Posterior cingulate gyrus (tissue), 11 donors: ENCODE results near the gene HOXD13.
A peak's percentile ranks its signal among the peaks of the same experiment; 100 is the strongest.

ENCODE experiments used
- DNase-seq, 10 donors: peaks; one replicate each; pipeline versions ENCODE4 v3.0.0 to v3.0.0-alpha.2; 2020 to 2021; ENCODE audit warnings: mixed read lengths in 3 of 10
- intact Hi-C: fragments of 100-400 bp; cut with DNase I; formaldehyde crosslinking; loops from one replicate; pipeline ENCODE4 v1.15.1; 2023

HOXD13 gene

DNA sequence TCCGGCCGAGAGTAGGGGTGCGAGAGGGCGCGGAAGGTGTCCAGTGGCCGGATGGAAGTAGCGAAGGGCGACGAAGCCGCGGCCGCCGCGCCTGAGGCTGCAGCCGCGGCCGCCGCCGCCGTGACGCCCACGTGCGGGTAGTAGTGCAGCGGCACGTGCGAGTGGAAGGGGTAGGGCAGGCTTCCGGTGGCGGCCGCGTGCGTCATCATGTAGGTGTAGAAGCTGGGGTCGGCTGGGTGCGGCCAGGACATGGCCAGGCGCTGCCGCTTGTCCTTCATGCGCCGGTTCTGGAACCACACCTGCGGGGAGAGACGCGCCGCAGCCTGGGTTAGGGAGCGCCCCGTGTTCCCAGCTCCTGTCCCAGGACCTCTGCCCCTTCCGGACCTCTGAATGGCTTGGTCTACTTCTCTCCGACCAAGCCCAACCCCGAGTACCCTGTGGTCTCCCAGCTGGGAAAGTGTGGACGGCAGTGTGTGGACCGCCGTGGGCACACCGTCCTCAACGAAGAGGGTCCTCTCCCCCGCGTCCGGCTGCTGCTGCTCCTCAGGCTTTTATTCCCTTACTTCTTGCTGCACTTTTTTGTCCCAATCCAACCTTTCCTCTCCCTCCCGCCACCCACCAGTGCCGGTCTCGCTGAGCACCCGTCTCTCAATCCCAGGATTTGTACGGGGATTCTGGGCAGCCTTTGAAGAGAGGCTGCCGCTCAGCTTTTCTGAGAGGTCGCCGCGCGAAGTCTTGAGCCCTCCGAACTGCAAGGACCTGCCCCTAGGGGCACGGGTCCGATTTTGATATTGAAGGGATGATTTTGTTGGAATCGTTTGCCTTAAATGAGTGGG lies 11.8 kb upstream of the HOXD13 start:
- intact Hi-C loops = no loop called here
- DNase-seq = no peak

GRCh38 chr2:176081376-176081836 lies 11.1 kb upstream of the HOXD13 start:
- DNase-seq = no peak
- intact Hi-C loops = no loop called here

GRCh38 chr2:176081837-176082524 lies 10.5 kb upstream of the HOXD13 start:
- no peak for DNase-seq
- intact Hi-C loops = no loop called here

DNA sequence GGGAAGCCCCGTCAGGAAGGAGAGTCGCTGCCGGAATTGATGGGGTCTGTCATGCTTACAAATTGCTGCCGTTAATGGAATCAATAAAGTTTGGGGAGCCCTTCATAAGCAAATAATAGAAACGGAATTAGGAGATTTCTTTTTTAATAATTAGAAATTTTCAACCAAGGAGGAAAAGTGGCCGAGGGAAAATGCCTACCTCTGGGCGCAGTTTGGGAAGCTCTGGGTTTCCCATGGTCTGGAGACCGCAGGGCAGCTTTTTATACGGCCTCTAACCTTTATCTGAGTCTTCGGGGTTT lies 10.0 kb upstream of the HOXD13 start:
- intact Hi-C loops = no loop called here
- no peak for DNase-seq

DNA sequence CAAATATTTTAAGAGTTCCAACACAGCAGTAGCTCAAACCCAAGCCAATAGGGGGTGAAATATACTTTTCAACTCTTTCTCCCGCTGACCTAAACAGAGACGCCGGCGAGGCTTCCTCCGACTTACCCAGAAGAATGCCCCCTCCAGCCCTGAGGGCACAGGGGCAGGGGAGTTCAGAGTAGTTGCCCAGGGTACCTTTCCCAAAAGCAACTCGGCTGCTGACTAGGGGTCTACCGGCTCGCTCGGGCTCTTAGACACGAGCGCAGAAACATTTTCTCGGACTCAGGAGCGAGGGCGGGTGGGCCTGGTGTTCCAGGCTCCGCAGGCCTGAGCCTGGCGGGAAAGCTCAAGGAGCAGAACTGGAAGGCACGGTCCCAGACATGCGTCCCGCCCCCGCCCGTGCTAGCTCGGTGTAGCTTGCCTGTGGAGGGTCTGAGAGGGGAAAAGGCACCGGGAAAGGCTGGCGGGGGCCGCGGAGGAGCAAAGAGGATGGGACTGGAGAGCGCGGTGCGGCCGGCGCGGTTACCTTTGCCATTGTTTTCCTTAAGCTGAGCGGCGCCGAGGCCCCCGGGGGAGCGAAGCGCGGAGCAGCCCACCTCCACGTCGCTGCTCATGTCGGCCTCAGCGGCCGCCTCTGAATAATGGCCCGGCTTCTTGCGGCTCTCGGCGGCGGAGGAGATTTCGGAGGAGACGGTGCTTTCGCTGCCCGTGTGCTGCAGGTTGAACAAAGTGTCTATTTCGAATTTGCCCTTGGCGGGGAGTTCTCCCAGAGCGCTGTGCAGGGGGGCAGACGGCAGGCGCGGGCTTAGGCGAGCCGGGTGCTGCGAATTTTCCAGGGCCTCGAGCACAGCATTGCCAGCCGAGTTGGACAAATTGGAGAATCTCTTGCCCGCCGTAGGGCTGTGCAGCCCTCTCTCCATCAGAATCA lies 9.4 kb upstream of the HOXD13 start:
- intact Hi-C loops = no loop called here
- DNase-seq = no peak

GRCh38 chr2:176083796-176084261 lies 8.7 kb upstream of the HOXD13 start, which contains the start of gene EVX2:
TSS of gene EVX2 (minus strand) at chr2:176083962. CDS start at chr2:176083776, 186 bp downstream.
- DNase-seq = no peak
- intact Hi-C loops = no loop called here

DNA sequence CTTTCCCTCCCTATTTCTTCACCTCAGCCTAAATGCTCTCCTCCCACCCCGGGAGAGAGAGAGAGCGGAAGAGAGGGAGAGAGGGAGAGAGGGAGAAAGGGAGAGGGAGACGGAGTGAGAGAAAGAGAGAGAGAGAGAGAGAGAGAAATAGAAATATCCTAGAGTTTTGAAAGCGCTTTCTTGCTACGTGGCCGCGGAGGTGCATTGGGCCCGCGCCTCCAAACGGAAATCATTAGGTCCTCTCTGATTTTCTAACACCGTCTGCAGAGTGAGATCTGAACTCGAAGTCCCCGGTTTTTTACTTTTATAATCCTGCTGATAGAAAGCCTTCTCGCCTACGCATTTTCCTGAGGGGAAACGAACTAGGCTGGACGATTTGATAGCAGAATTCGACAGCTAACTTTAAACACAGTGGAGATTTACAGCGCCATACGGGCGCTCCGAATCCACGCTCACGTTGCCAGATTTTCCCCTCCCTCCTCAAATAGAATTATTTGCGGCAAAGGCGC lies 7.9 kb upstream of the HOXD13 start:
- no peak for DNase-seq

GRCh38 chr2:176085120-176085788 lies 7.3 kb upstream of the HOXD13 start:
- intact Hi-C loops = loop anchor here (5.0 kb wide), 2 partner anchors 718 to 833 kb away; no protein-coding TSS in a partner anchor

More for the DNA sequence above, 7.9 kb upstream of the HOXD13 start:
- intact Hi-C loops = loop anchor here (5.0 kb wide), 2 partner anchors 717 to 832 kb away; no protein-coding TSS in a partner anchor

DNA sequence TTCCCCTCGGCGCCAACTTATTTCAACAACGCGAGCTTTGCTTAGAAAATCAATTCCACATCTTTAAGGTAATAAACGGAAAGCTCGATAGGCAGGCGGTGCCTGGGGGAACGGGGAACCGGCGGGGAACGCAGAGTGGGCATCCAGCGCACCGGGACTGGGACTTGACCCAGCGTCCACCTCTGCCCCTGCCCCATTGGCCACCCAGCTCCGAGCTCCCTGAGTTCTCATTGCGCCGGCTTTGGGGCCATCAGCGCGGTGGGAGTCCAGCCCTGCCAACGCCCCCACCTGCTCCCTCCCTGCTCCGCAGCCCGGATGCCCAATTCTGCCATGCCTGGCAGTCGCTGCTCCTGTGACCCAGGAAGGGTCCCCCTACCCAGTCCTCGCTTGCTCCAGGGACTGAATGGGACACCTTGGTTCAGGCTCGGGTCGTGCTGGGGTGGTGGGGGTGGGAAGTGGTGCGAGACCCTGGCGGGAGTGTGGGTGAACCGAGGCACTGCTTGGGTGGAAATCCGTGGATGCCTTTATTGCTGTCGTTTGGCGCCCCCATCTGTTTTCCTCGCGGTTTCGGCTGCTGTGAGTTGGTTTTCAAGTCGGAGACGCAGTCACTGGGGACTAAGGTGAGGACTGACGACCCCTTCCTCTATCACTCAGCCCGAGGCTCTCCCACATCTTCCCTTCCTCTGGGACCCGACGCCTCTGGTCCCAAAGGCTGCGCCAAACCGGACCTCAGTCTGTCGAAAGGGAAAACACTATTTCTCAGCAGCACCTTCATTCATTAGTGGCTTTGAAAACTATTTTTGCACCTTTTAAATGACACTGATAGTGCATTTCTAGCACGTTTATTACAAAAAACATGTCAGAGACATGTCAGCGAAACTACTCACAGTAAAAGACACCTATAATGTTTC lies 6.4 kb upstream of the HOXD13 start:
- DNase-seq = peak in 7 of 10 donors; percentile 49 to 83 (median 56)

More at GRCh38 chr2:176085120-176085788, 7.3 kb upstream of the HOXD13 start:
- peak in 2 of 10 donors; percentile 66 to 67 for DNase-seq

GRCh38 chr2:176087330-176088047 lies 5.0 kb upstream of the HOXD13 start:
- intact Hi-C loops = loop anchor here (2.0 to 5.0 kb wide), 3 partner anchors 397 to 835 kb away; no protein-coding TSS in a partner anchor
- DNase-seq = no peak

More for the DNA sequence above, 6.4 kb upstream of the HOXD13 start:
- intact Hi-C loops = loop anchor here (2.0 to 5.0 kb wide), 3 partner anchors 395 to 834 kb away; no protein-coding TSS in a partner anchor

DNA sequence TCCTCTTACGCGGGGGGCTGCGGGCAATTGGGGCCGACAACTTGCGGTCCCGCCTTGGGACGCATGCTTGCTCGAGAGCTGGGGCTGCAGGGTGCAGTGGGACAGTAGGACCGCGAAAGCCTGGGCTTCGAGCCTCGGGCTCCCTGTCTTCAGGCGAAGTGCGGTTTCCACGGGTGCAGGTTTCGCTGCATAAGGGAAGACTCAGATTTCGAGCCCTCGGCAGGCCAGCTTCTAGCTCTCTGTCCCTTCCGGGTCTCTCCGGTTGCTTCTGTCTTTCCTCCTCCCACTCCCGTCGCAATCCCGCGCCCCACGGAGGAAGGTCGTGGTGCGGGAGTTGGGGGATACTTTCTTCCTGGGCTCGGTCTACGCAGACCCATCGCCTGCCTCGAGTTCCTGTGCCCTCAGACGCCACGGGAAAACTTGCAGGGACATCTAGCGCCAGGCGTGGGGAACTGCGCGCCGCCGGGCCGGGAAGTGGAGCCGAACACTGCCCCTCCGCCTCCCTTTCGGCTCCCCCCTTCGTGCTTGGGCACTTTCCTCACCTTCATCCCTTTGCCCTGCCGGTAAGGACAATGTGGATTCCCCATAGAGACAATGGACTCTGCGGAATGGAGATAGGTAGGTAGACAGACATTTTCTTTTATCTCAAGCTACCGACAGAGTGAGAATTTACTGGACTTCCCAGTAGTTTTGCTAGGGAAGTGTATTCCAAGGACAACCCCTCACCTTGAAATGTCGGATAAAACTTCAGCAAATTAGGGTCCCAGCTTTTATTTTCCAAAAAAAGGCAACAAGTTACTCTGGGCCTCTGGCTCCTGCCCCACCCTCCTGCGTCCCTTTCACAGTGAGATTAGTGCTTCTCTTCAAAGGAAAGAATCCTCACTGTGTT lies 4.2 kb upstream of the HOXD13 start:
- peak in 8 of 10 donors; percentile 37 to 93 (median 54) for DNase-seq
- intact Hi-C loops = loop anchor here (5.0 kb wide), 2 partner anchors 721 to 836 kb away; no protein-coding TSS in a partner anchor

DNA sequence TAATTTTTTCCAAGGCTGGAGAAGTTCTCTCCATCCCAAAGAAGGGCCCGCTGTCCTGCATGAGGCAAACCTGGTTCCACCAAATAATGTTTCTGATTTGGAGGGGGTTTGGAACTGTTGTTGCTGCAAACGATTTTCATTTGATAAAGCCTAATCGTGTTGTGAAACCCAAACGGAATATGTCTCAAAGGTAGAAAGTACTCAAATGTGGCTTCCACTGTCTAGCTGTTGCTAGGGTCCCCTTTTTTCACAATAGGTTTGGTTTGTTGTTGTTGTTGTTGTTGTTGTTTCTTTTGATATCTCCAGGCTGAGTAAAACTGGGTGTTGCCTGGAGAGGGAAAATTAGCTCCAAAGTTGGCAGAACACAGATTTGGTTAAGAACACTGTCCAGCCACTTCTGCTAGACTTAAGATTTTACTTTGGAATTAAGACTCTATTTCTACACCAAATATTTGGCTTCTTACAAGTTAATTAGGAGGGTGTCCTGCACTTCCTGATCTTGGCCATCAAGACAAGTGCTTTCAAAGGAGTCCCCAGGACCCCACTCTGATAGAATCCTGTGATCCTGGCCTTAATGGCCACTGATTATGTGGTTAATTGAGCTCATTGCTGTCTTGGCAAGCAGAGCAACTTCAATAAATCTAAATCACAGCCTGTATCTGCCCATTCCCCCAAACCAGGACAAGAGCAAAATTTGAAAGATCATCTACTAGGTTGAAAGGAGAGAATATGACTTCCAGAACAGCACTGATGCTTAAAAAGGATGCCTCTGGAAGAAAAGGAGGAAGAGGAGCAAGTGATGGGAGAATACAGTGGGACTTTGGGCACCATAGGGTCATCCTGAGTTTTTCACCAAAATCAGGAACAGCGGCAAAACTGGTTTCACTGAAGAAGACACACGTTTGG lies 3.3 kb upstream of the HOXD13 start:
- intact Hi-C loops = loop anchor here (5.0 kb wide), 2 partner anchors 722 to 837 kb away; no protein-coding TSS in a partner anchor
- no peak for DNase-seq

DNA sequence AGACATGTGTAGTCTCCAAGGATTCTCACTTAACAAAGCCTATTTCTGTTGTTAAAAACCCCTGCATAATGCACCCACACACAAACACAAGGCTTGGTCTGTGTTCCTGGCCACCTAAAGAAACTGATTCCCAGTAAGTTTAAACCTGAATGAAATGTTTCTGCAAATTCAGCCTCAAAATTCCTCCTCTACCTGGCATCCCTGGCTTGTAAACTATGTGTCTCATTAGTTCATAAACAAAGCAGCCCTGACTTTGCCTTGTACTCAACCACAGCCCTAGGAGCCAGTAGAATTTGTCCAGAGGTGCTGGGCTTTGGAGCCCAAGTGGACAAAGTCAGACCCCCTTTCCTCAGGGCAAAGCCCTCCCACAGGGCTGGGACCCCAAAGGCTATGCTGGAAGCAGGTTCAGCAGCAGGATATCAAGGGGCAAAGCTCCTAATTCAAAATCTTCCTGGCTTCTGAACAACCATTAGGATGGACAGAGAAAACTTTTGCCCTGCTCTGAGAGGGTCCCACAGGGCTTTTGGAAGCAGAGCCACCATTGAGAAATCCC lies 2.6 kb upstream of the HOXD13 start:
- intact Hi-C loops = loop anchor here (5.0 kb wide), 2 partner anchors 723 to 838 kb away; no protein-coding TSS in a partner anchor
- no peak for DNase-seq

DNA sequence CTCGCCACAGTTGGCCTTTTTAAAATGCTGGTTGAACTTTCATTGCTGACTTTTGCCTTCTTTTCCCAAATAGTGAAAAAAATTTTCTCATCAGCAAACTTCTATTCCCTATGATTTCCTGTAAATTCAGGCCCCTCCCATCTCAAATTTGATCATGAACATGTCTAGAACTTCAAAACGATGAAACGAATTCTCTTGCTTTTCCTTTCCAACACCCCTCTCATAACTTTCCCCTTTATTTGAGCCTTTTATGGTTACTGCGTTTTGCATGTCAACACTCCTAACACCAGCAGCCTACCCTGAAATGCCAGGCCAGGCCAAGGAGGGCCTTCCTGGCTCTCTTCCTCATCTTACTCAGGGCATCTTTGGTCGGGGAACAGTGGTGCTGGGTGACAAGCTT lies 1.7 kb upstream of the HOXD13 start:
- DNase-seq = no peak
- intact Hi-C loops = no loop called here
